Effector memory CD8-positive, alpha-beta T cell (primary cell): ENCODE results near the gene RHOG.

Experiments used
- ATAC-seq: fragments of 150-1000 bp; cut with Tn5 transposase; replicated peaks from 2 replicates; pipeline ENCODE4 v1.10.0; 2021; ENCODE audit warnings: mild to moderate bottlenecking, moderate library complexity
- DNase-seq, 3 experiments: peaks; one replicate each; pipeline ENCODE4 v3.0.0; 2021
- H3K27ac Mint-ChIP-seq, 2 donors: one replicate each; pipeline ENCODE4 v1.8.0; 2022; ENCODE audit warnings: mild to moderate bottlenecking in 2 of 2, mixed read lengths in 2 of 2, moderate library complexity in 2 of 2
- H3K27me3 Mint-ChIP-seq, 2 donors: one replicate each; pipeline ENCODE4 v1.8.0; 2022; ENCODE audit warnings: mixed read lengths in 2 of 2
- H3K36me3 Mint-ChIP-seq: one replicate; pipeline ENCODE4 v1.8.0; 2022; ENCODE audit warnings: mild to moderate bottlenecking, moderate library complexity, mixed read lengths; ENCODE audit not compliant: insufficient read depth
- H3K4me1 Mint-ChIP-seq, 2 donors: one replicate each; pipeline ENCODE4 v1.8.0; 2022; ENCODE audit warnings: low read depth in 2 of 2, mixed read lengths in 2 of 2
- H3K4me3 Mint-ChIP-seq, 2 donors: one replicate each; pipeline ENCODE4 v1.8.0; 2022; ENCODE audit warnings: mild to moderate bottlenecking in 2 of 2, mixed read lengths in 2 of 2, moderate library complexity in 2 of 2
- H3K9me3 Mint-ChIP-seq, 2 donors: one replicate each; pipeline ENCODE4 v1.8.0; 2022; ENCODE audit warnings: mixed read lengths in 2 of 2

Gene RHOG

DNA sequence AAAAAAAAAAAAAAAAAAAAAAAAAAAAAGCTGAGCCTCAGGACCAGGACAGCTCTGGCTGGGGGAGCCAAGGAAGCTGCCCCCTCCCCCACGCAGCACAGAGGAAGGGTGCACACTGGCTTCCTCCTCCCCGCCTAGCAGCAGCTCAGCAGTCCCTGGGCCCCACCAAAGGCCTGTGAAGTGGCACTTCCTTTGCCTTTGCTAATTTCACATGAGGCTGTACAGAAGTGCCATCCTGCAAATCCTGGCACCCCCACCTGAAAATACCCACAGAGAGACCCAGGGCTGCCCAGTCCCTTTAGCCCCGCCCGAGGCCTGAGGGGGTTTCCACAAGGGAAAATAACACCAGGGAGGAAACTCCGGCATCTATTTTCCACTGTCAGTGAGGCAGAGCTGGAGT, 3.9 kb downstream of the RHOG start:
- H3K9me3 Mint-ChIP-seq, result no peaks in the 10 kb centered on the region
- peak overlapping the region; percentile 94 to 95 for H3K27ac Mint-ChIP-seq
- H3K36me3 Mint-ChIP-seq, result peaks cover 75% of the 10 kb centered on the region
- peaks cover 70 to 79% of the 10 kb centered on the region in 2 donors for H3K4me1 Mint-ChIP-seq
- ATAC-seq (no peak), DNase-seq (peak in 2 of 3 experiments; percentile 30 to 37)
- peak overlapping the region; percentile 88 for H3K4me3 Mint-ChIP-seq
- H3K27me3 Mint-ChIP-seq, result no peaks in the 10 kb centered on the region

DNA sequence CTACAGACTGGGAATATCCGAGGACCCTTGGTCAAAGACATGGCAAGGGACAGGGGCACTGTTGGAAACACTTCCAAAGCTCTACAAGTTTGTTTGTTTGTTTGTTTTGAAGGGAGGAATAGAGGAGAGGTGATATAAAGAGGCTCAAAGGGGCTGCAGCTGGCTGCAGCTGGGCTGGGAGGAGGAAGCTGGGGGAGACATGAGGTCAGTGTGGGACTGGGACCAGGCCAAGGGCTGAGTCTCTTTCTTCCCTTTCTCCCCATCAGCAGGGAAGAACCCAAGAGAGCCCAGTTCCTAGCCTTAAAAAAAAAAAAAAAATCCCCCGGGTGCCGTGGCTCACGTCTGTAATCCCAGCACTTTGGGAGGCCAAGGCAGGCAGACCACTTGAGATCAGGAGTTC, 5.0 kb downstream of the RHOG start:
- peak overlapping the region; percentile 88 for H3K4me3 Mint-ChIP-seq
- H3K36me3 Mint-ChIP-seq, result peaks cover 70% of the 10 kb centered on the region
- no peaks in the 10 kb centered on the region for H3K27me3 Mint-ChIP-seq
- peak overlapping the region; percentile 94 to 95 for H3K27ac Mint-ChIP-seq
- DNase-seq (no peak), ATAC-seq (no peak)
- H3K4me1 Mint-ChIP-seq, result peaks cover 82 to 89% of the 10 kb centered on the region in 2 donors
- no peaks in the 10 kb centered on the region for H3K9me3 Mint-ChIP-seq

DNA sequence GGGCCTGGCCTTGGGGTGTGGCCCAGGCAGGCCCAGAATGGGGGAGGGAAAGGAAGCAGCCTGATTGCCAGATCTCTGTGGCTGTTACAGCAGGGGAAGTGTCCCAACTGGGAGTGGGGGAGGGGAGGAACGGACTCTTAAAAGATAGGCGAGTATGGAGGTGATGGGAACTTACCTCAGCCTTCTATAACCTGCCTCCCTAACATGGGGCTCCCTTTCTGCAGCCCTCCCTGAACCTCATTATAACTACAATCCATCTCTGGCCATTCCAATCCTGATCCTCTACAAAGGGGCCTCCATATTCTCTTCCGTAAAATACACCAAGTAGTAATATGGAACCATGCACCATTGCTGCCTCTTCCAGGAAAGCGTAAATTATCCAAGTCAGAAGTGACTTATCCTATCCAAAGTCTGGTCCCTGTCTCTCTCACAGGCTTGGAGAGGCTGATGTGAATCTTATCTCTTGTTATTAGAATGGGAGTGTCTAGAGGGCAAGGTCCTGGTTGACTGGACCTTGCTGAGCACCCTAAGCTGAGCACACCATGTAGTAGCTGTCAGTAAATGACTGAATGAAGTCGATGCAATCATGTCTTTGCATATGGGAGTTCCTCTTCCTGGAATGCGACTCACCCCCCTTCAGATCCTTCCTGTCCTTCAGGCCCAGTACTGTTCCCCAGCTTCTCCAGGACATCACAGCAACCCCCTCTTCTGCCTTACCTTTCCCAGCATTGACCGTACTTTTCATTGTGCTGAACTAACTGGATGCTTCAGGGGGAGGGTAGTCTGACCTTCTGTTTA, 5.9 kb downstream of the RHOG start:
- ATAC-seq (no peak), DNase-seq (no peak)
- peaks cover 69% of the 10 kb centered on the region for H3K36me3 Mint-ChIP-seq
- peak overlapping the region; percentile 94 to 95 for H3K27ac Mint-ChIP-seq
- peaks cover 81 to 87% of the 10 kb centered on the region in 2 donors for H3K4me1 Mint-ChIP-seq
- no peaks in the 10 kb centered on the region for H3K9me3 Mint-ChIP-seq
- no peaks in the 10 kb centered on the region for H3K27me3 Mint-ChIP-seq
- peak overlapping the region; percentile 88 for H3K4me3 Mint-ChIP-seq

- H3K27me3 Mint-ChIP-seq, result no peaks in the 10 kb centered on the region
- DNase-seq (no peak), ATAC-seq (no peak)
- peaks cover 69% of the 10 kb centered on the region for H3K36me3 Mint-ChIP-seq
- peaks cover 75 to 81% of the 10 kb centered on the region in 2 donors for H3K4me1 Mint-ChIP-seq
- H3K27ac Mint-ChIP-seq, result peak overlapping the region; percentile 94 to 95
- no peaks in the 10 kb centered on the region for H3K9me3 Mint-ChIP-seq
- peak overlapping the region; percentile 88 for H3K4me3 Mint-ChIP-seq
Observed at GRCh38 chr11:3834349-3834663, 6.5 kb downstream of the RHOG start.

GRCh38 chr11:3833449-3833848, 7.3 kb downstream of the RHOG start:
- DNase-seq, result no peak
- ATAC-seq, result no peak
- Mint-ChIP-seq H3K36me3 (peaks cover 68% of the 10 kb centered on the region), H3K4me1 (peaks cover 69 to 74% of the 10 kb centered on the region in 2 donors), H3K9me3 (no peaks in the 10 kb centered on the region), H3K27ac (peak overlapping the region; percentile 94 to 95), H3K27me3 (no peaks in the 10 kb centered on the region), H3K4me3 (peak overlapping the region; percentile 88)

GRCh38 chr11:3832816-3833215, 7.9 kb downstream of the RHOG start:
- H3K4me1 Mint-ChIP-seq, result peaks cover 68 to 69% of the 10 kb centered on the region in 2 donors
- H3K27me3 Mint-ChIP-seq, result no peaks in the 10 kb centered on the region
- H3K27ac Mint-ChIP-seq, result peak overlapping the region; percentile 89 to 94
- no peak for ATAC-seq
- no peak for DNase-seq
- peak overlapping the region; percentile 88 for H3K4me3 Mint-ChIP-seq
- H3K9me3 Mint-ChIP-seq, result no peaks in the 10 kb centered on the region
- peaks cover 62% of the 10 kb centered on the region for H3K36me3 Mint-ChIP-seq

DNA sequence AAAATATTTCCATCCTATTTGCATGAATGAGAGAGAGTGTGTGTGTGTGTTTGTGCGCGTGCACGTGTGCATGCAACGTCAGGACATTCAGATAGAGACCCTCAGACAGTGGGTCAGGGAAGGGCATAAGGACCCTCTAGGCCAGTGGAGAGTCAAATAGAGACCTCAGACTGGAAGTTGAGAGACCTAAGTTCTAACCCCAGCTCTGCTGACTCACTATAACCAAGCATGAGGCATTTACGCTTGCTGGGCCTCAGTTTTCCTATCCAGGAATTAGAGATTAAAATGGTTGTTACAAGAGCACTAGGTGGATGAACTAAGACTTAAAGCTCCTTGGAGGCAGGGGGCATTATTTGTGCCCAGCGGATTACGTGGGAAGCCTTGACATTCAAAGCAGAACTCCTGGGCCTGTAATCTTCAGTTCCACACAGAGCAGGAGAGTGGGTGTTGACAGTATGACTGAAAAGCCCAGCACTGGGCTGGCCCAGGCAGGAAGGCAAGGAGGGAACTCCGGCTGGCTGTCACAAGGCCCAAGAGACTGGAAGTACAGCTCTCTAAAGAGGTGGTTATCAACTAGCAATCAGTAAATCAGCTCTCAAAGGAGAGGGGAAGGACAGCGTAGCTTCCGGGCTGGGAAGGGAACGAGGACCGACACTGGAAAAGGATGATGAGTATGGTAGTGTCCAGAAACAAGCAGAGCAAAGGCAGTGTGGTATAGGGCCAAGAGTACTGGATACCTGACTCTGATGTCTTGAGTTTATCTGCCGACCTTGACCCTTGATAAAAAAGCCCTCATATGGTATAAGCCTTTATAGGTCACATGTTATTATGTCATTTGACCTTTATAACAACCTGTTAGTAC, 9.2 kb downstream of the RHOG start:
- Mint-ChIP-seq H3K4me3 (peak overlapping the region; percentile 71 to 88), H3K9me3 (no peaks in the 10 kb centered on the region), H3K27me3 (no peaks in the 10 kb centered on the region), H3K27ac (peak overlapping the region; percentile 89 to 94), H3K4me1 (peaks cover 66 to 71% of the 10 kb centered on the region in 2 donors), H3K36me3 (peaks cover 64% of the 10 kb centered on the region)
- DNase-seq (no peak), ATAC-seq (peak; percentile 44)

DNA sequence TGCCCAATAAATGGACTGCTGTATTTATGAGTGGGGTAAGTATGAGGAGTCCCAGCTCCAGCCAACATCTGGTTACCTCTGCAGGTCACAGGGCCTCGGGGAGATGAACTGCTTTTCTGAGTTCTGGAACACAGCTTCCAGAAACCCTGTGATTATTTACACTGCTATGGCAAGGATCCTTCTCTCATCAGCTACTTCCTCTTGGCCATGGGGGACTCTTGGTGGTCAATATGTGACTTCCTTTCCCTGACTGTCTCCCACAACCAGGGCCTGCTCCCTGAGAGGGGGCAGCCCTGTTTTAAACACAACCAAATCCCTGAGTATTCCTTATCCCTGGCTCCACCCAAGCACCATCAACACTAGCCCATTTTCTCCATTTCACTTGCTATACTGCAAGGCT, 10.0 kb downstream of the RHOG start:
- H3K4me3 Mint-ChIP-seq, result peak overlapping the region; percentile 18 to 88
- peaks cover 66% of the 10 kb centered on the region for H3K36me3 Mint-ChIP-seq
- peaks cover 67 to 74% of the 10 kb centered on the region in 2 donors for H3K4me1 Mint-ChIP-seq

DNA sequence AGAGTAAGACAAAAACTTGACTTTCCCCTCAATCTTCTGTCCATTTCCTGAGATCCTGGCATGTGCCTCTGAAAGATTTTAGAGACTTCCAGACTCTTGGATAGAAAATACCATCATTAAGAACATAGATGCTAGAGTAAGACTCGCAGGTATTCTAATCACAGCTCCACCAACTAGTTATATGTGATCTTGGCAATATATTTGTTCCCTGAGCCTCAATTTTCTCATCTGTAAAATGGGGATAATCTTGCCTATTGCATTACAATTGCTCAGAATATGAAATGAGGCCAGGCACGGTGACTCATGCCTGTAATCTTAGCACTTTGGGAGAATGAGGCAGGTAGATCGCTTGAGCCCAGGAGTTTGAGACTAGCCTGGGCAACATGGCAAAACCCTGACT, 10.7 kb downstream of the RHOG start:
- Mint-ChIP-seq H3K4me3 (peak overlapping the region in 1 of 2 donors; percentile 10), H3K9me3 (no peaks in the 10 kb centered on the region), H3K27me3 (no peaks in the 10 kb centered on the region), H3K36me3 (peaks cover 64% of the 10 kb centered on the region), H3K4me1 (peaks cover 65 to 69% of the 10 kb centered on the region in 2 donors), H3K27ac (peak overlapping the region; percentile 89 to 94)
- DNase-seq (no peak), ATAC-seq (no peak)

More for the DNA sequence above, 10.0 kb downstream of the RHOG start:
- no peak for DNase-seq
- Mint-ChIP-seq H3K27me3 (no peaks in the 10 kb centered on the region), H3K27ac (peak overlapping the region; percentile 89 to 94), H3K9me3 (no peaks in the 10 kb centered on the region)
- no peak for ATAC-seq

DNA sequence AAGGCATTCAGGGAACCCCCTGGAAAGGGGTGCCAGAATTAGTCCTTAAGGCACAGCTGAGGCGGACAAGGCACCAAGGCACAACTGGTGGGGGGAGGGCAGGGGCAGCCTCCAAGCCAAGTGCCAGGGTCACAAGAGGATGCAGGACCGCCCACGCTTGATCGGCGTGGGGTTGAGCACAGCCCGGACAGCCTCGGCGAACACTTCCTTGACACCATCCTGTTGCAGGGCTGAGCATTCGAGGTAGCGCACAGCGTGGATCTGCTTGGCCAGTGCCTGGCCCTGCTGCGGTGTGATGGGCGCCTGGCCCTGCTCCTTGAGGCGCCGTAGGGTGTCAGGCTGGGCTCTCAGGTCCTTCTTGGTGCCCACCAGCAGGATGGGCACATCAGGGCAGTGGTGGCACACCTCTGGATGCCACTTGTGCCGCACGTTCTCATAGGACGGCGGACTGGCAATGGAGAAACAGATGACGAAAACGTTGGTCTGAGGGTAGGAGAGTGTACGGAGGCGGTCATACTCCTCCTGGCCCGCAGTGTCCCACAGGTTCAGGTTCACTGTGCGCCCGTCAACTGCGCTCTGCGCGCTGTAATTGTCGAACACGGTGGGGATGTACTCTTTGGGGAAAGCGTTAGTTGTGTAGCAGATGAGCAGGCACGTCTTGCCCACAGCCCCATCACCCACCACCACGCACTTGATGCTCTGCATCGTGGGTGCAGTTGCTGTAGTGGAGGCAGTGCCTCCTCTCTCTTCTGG, 13.1 kb downstream of the RHOG start:
- no peaks in the 10 kb centered on the region for H3K27me3 Mint-ChIP-seq
- no peaks in the 10 kb centered on the region for H3K9me3 Mint-ChIP-seq
- no peak overlapping the region for H3K4me3 Mint-ChIP-seq
- H3K27ac Mint-ChIP-seq, result peak overlapping the region; percentile 79 to 92
- H3K4me1 Mint-ChIP-seq, result peaks cover 54 to 56% of the 10 kb centered on the region in 2 donors
- DNase-seq (no peak), ATAC-seq (no peak)
- H3K36me3 Mint-ChIP-seq, result peaks cover 49% of the 10 kb centered on the region

- H3K27ac Mint-ChIP-seq, result peak overlapping the region; percentile 91 to 92
- ATAC-seq (no peak), DNase-seq (no peak)
- no peaks in the 10 kb centered on the region for H3K9me3 Mint-ChIP-seq
- H3K4me3 Mint-ChIP-seq, result no peak overlapping the region
- H3K36me3 Mint-ChIP-seq, result peaks cover 49% of the 10 kb centered on the region
- H3K27me3 Mint-ChIP-seq, result no peaks in the 10 kb centered on the region
- H3K4me1 Mint-ChIP-seq, result peaks cover 45 to 47% of the 10 kb centered on the region in 2 donors
Observed at GRCh38 chr11:3826721-3827120, 14.0 kb downstream of the RHOG start.

GRCh38 chr11:3825473-3826154, 15.1 kb downstream of the RHOG start:
- no peaks in the 10 kb centered on the region for H3K9me3 Mint-ChIP-seq
- ATAC-seq, result no peak
- H3K27me3 Mint-ChIP-seq, result no peaks in the 10 kb centered on the region
- H3K36me3 Mint-ChIP-seq, result peaks cover 41% of the 10 kb centered on the region
- no peak overlapping the region for H3K4me3 Mint-ChIP-seq
- H3K27ac Mint-ChIP-seq, result peak overlapping the region; percentile 91 to 92
- H3K4me1 Mint-ChIP-seq, result peaks cover 34 to 36% of the 10 kb centered on the region in 2 donors
- no peak for DNase-seq
